Measurements from ENCODE around the gene CCDC167. TPM values are rescaled to one million over a fixed set of nuclear protein-coding genes. Genes with fewer than 3 reads are reported as not detected.

Gene CCDC167
- total and polyA plus RNA-seq, 2 of the 8 experiments (the other 6 are each of a cell fraction or from before 2014, with no cell fraction given): 11.0 to 26.5 TPM

GRCh38 chr6:37516920-37517405 lies 17.3 kb upstream of the CCDC167 start:
- H2AK5ac ChIP-seq (ENCODE audit: low read depth, low read length): no peak overlapping the region
- no peak overlapping the region for H2BK20ac ChIP-seq (ENCODE audit: low read length)
- H3K9me3 ChIP-seq (ENCODE audit: insufficient read depth in 2 of 2, low read depth in 1 of 2, low read length in 1 of 2): no peaks in the 10 kb centered on the region
- H3K56ac ChIP-seq (replicated peaks; ENCODE audit: insufficient read length, low read depth, low read length): no peak overlapping the region
- peak overlapping the region; percentile 46; the same call in 1 of the 2 replicates for H2BK15ac ChIP-seq (ENCODE audit: low read length)
- H3K79me2 ChIP-seq (ENCODE audit: control insufficient read depth in 1 of 2, insufficient read depth in 2 of 2, low read length in 2 of 2): no peaks in the 10 kb centered on the region
- no peaks in the 10 kb centered on the region for H3K79me1 ChIP-seq (ENCODE audit: low read depth, low read length)
- H4K91ac ChIP-seq (replicated peaks; ENCODE audit: insufficient read length, low read length): no peak overlapping the region
- no peak for FAIRE-seq
- no peak overlapping the region for H3K9ac ChIP-seq (replicated peaks in 1 of 4; ENCODE audit: extremely low read depth in 1 of 4, low read depth in 3 of 4, low read length in 3 of 4)
- 0 out of 2 replicates have a peak overlapping the region, but pooled peaks have one; percentile 68 for H2BK12ac ChIP-seq (ENCODE audit: low read depth, low read length)
- peak overlapping the region; percentile 29; the same call in 1 of the 2 replicates for H4K8ac ChIP-seq (ENCODE audit: extremely low read depth, insufficient read depth, low read length)
- H3K4ac ChIP-seq (replicated peaks; ENCODE audit: insufficient read length, low read depth, low read length): no peak overlapping the region
- H3K36me3 ChIP-seq (ENCODE audit: control insufficient read depth in 2 of 4, insufficient read depth in 4 of 4, low read length in 3 of 4): no peaks in the 10 kb centered on the region
- WGBS, 2 experiments (ENCODE audit: extremely low coverage in 1 of 2, insufficient coverage in 1 of 2, insufficient read length in 1 of 2, insufficient replicate concordance in 2 of 2, low coverage in 1 of 2, low lambda C conversion rate in 2 of 2, missing lambda C conversion rate in 1 of 2): 75% methylated on average over 16 of the region's 16 CpGs; no CpG with 5 or more reads in 1 of the 2 experiments
- H4K5ac ChIP-seq (ENCODE audit: insufficient read length, low read depth, low read length): no peak overlapping the region
- H3K4me1 ChIP-seq (replicated peaks in 1 of 4; ENCODE audit: control insufficient read depth in 3 of 4, insufficient read depth in 4 of 4, low read length in 3 of 4): peaks cover 2 to 41% (median 33%) of the 10 kb centered on the region in 4 experiments
- peak overlapping the region; percentile 27; the same call in 1 of the 2 replicates for H2AFZ ChIP-seq (ENCODE audit: low read length)
- H3K18ac ChIP-seq (ENCODE audit: extremely low read depth, low read length): no peak overlapping the region
- H3K27ac ChIP-seq (ENCODE audit: low read depth, low read length): no peak overlapping the region
- H4K20me1 ChIP-seq (replicated peaks in 1 of 2; ENCODE audit: control insufficient read depth in 1 of 2, insufficient read depth in 2 of 2, low read length in 2 of 2): no peaks in the 10 kb centered on the region
- CTCF ChIA-PET (ENCODE audit: partially characterized antibody): interaction anchor here (1.1 to 2.4 kb wide), 13 partner anchors 8 to 137 kb away, joined by 3 to 11 read pairs (median 5); no protein-coding TSS in a partner anchor
- no peak overlapping the region for H2BK120ac ChIP-seq (replicated peaks; ENCODE audit: low read depth, low read length)
- no peak overlapping the region for H2BK5ac ChIP-seq (ENCODE audit: low read depth, low read length)
- no peak overlapping the region for H3K4me3 ChIP-seq (ENCODE audit: extremely low read depth in 1 of 4, insufficient read depth in 2 of 4, low read depth in 3 of 4, low read length in 4 of 4)
- H3K23me2 ChIP-seq (ENCODE audit: low read depth, low read length): peaks cover 4% of the 10 kb centered on the region
- POLR2A ChIA-PET (ENCODE audit: partially characterized antibody): interaction anchor here (0.8 to 1.5 kb wide), 2 partner anchors 8 to 26 kb away, joined by 3 to 5 read pairs; no protein-coding TSS in a partner anchor
- DNase-seq (ENCODE audit: low read depth in 1 of 2, low spot score in 2 of 2): no peak
- no peak overlapping the region for H3K14ac ChIP-seq (ENCODE audit: insufficient read length)
- H3K23ac ChIP-seq (ENCODE audit: insufficient read length): no peak overlapping the region
- no peak overlapping the region for H3K4me2 ChIP-seq (ENCODE audit: insufficient read depth in 1 of 2, low read depth in 2 of 2, low read length in 2 of 2)
- peaks cover 0 to 17% (median 10%) of the 10 kb centered on the region in 4 experiments; a peak in 6 of 7 replicates for H3K27me3 ChIP-seq (replicated peaks in 1 of 4; ENCODE audit: control insufficient read depth in 3 of 4, extremely low read depth in 1 of 4, insufficient read depth in 3 of 4, low read length in 3 of 4)
- TF ChIP-seq MAFK (IDR thresholded peaks at IDR 0.05; ENCODE audit: low read depth, low read length) (no peak), RBBP5 (IDR thresholded peaks at IDR 0.05; ENCODE audit: borderline replicate concordance, low read depth, low read length) (no peak), BCL11A (IDR thresholded peaks at IDR 0.05; ENCODE audit: low read depth in 2 of 2, low read length in 2 of 2) (no peak), RFX5 (IDR thresholded peaks at IDR 0.05; ENCODE audit: borderline replicate concordance, low read depth, low read length) (no peak), ZNF274 (IDR thresholded peaks at IDR 0.05; ENCODE audit: borderline replicate concordance, extremely low read depth, low read length) (no peak), ATF2 (IDR thresholded peaks at IDR 0.05; ENCODE audit: low read length) (no peak), BRCA1 (IDR thresholded peaks at IDR 0.05; ENCODE audit: low read depth, low read length) (no peak), MAX (IDR thresholded peaks at IDR 0.05) (no peak), JUN (IDR thresholded peaks at IDR 0.05; ENCODE audit: low read depth, low read length) (no peak), TBP (IDR thresholded peaks at IDR 0.05; ENCODE audit: low read depth, low read length) (no peak), FOSL1 (IDR thresholded peaks at IDR 0.05; ENCODE audit: insufficient read depth, low read depth, low read length) (no peak)
